ENCODE results near the gene SRPK2. TPM values are rescaled to one million over a fixed set of nuclear protein-coding genes. Genes with fewer than 3 reads are reported as not detected.

Gene SRPK2
- total and polyA plus RNA-seq, 2 of the 8 experiments (the other 6 are each of a cell fraction or from before 2014, with no cell fraction given): 10.0 to 47.1 TPM

GRCh38 chr7:105178928-105179541 lies 209.7 kb downstream of the SRPK2 start:
- Histone ChIP-seq H4K91ac (replicated peaks; ENCODE audit: insufficient read length, low read length) (no peak overlapping the region), H3K23me2 (ENCODE audit: low read depth, low read length) (no peaks in the 10 kb centered on the region), H2BK12ac (ENCODE audit: low read depth, low read length) (no peak overlapping the region), H2BK5ac (ENCODE audit: low read depth, low read length) (no peak overlapping the region), H3K4me2 (ENCODE audit: insufficient read depth in 1 of 2, low read depth in 2 of 2, low read length in 2 of 2) (no peak overlapping the region), H3K79me1 (ENCODE audit: low read depth, low read length) (no peaks in the 10 kb centered on the region), H3K4me1 (replicated peaks in 1 of 4; ENCODE audit: control insufficient read depth in 3 of 4, insufficient read depth in 4 of 4, low read length in 3 of 4) (peaks cover 0 to 4% (median 0%) of the 10 kb centered on the region in 4 experiments; a peak in 2 of 7 replicates), H3K27ac (ENCODE audit: low read depth, low read length) (no peak overlapping the region), H3K4ac (replicated peaks; ENCODE audit: insufficient read length, low read depth, low read length) (no peak overlapping the region), H4K8ac (ENCODE audit: extremely low read depth, insufficient read depth, low read length) (no peak overlapping the region), H2BK15ac (ENCODE audit: low read length) (no peak overlapping the region), H4K5ac (ENCODE audit: insufficient read length, low read depth, low read length) (no peak overlapping the region), H4K20me1 (replicated peaks in 1 of 2; ENCODE audit: control insufficient read depth in 1 of 2, insufficient read depth in 2 of 2, low read length in 2 of 2) (peaks cover 0 to 2% of the 10 kb centered on the region in 2 experiments), H3K14ac (ENCODE audit: insufficient read length) (no peak overlapping the region), H3K23ac (ENCODE audit: insufficient read length) (no peak overlapping the region), H3K9me3 (ENCODE audit: insufficient read depth in 2 of 2, low read depth in 1 of 2, low read length in 1 of 2) (0 out of 4 replicates have a peak, but pooled peaks cover 0 to 2% of the 10 kb centered on the region in 2 experiments), H2AK5ac (ENCODE audit: low read depth, low read length) (no peak overlapping the region), H2BK120ac (replicated peaks; ENCODE audit: low read depth, low read length) (no peak overlapping the region), H3K18ac (ENCODE audit: extremely low read depth, low read length) (no peak overlapping the region), H3K27me3 (replicated peaks in 1 of 4; ENCODE audit: control insufficient read depth in 3 of 4, extremely low read depth in 1 of 4, insufficient read depth in 3 of 4, low read length in 3 of 4) (no peaks in the 10 kb centered on the region), H3K56ac (replicated peaks; ENCODE audit: insufficient read length, low read depth, low read length) (no peak overlapping the region), H2BK20ac (ENCODE audit: low read length) (no peak overlapping the region), H3K36me3 (ENCODE audit: control insufficient read depth in 2 of 4, insufficient read depth in 4 of 4, low read length in 3 of 4) (no peaks in the 10 kb centered on the region), H3K4me3 (ENCODE audit: extremely low read depth in 1 of 4, insufficient read depth in 2 of 4, low read depth in 3 of 4, low read length in 4 of 4) (no peak overlapping the region), H3K79me2 (ENCODE audit: control insufficient read depth in 1 of 2, insufficient read depth in 2 of 2, low read length in 2 of 2) (peaks cover 0 to 10% of the 10 kb centered on the region in 2 experiments; a peak in 2 of 4 replicates), H3K9ac (replicated peaks in 1 of 4; ENCODE audit: extremely low read depth in 1 of 4, low read depth in 3 of 4, low read length in 3 of 4) (no peak overlapping the region), H2AFZ (ENCODE audit: low read length) (no peak overlapping the region)
- CTCF ChIA-PET (ENCODE audit: partially characterized antibody): interaction anchor here (0.6 to 1.1 kb wide), 3 partner anchors 14 to 67 kb away, joined by 3 read pairs; no protein-coding TSS in a partner anchor
- TF ChIP-seq ZNF274 (IDR thresholded peaks at IDR 0.05; ENCODE audit: borderline replicate concordance, extremely low read depth, low read length) (no peak), E2F6 (IDR thresholded peaks at IDR 0.05) (no peak), CEBPB (IDR thresholded peaks at IDR 0.05; ENCODE audit: low read depth, low read length) (no peak), BRCA1 (IDR thresholded peaks at IDR 0.05; ENCODE audit: low read depth, low read length) (no peak), BCL11A (IDR thresholded peaks at IDR 0.05; ENCODE audit: low read depth in 2 of 2, low read length in 2 of 2) (no peak), POLR2A (IDR thresholded peaks at IDR 0.05; ENCODE audit: control extremely low read depth in 1 of 2, low read depth in 2 of 2, low read length in 2 of 2) (no peak), ATF3 (IDR thresholded peaks at IDR 0.05; ENCODE audit: insufficient read depth, low read depth, low read length) (no peak), POU5F1 (IDR thresholded peaks at IDR 0.05; ENCODE audit: low read depth, low read length) (no peak), POLR2AphosphoS5 (IDR thresholded peaks at IDR 0.05; ENCODE audit: low read depth, low read length) (no peak), KDM5A (IDR thresholded peaks at IDR 0.05; ENCODE audit: low read length) (no peak), BACH1 (IDR thresholded peaks at IDR 0.05; ENCODE audit: low read length) (no peak)
- 92% methylated on average over 4 of the region's 4 CpGs; no CpG with 5 or more reads in 1 of the 2 experiments for WGBS, 2 experiments (ENCODE audit: extremely low coverage in 1 of 2, insufficient coverage in 1 of 2, insufficient read length in 1 of 2, insufficient replicate concordance in 2 of 2, low coverage in 1 of 2, low lambda C conversion rate in 2 of 2, missing lambda C conversion rate in 1 of 2)
- POLR2A ChIA-PET (ENCODE audit: partially characterized antibody): interaction anchor here (0.6 kb wide), 1 partner anchor 10 kb away, joined by 3 read pairs; no protein-coding TSS in a partner anchor
- FAIRE-seq (no peak), DNase-seq (ENCODE audit: low read depth in 1 of 2, low spot score in 2 of 2) (no peak)
